22Rv1 (cell line): ENCODE measurements around the gene RXFP2.

Source experiments
- H3K27ac ChIP-seq: fragments of 450-650 bp; 2 replicates; pipeline ENCODE4 v1.5.1; 2017
- ZFX ChIP-seq: fragments of 450-650 bp; IDR thresholded peaks from 2 replicates; pipeline ENCODE4 v1.6.1; 2017; ENCODE audit warnings: antibody characterized with exemption, borderline replicate concordance
- TF ChIP-seq, protein P1 (sequence below): fragments of 450-650 bp; IDR thresholded peaks from 2 replicates; pipeline ENCODE4 v1.5.1; 2017; ENCODE audit warnings: mild to moderate bottlenecking

Gene RXFP2

DNA sequence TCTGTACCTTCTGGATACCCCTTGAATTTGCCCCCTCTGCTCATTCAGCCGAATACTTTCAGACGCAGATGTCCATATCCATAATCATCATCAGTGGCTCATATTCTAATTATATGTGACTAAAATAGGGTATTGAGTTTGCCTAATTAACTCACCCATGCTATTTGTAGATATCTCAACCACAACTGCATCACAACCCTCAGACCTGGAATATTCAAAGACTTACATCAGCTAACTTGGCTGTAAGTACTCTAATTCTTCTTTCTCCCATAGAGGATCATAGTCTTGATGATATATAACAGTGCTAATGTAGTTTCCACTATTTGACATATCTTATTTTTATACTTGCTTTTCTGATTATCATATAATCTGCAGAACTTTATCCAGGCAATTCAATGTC, 35.8 kb downstream of the RXFP2 start:
- TF ChIP-seq, protein P1, sequence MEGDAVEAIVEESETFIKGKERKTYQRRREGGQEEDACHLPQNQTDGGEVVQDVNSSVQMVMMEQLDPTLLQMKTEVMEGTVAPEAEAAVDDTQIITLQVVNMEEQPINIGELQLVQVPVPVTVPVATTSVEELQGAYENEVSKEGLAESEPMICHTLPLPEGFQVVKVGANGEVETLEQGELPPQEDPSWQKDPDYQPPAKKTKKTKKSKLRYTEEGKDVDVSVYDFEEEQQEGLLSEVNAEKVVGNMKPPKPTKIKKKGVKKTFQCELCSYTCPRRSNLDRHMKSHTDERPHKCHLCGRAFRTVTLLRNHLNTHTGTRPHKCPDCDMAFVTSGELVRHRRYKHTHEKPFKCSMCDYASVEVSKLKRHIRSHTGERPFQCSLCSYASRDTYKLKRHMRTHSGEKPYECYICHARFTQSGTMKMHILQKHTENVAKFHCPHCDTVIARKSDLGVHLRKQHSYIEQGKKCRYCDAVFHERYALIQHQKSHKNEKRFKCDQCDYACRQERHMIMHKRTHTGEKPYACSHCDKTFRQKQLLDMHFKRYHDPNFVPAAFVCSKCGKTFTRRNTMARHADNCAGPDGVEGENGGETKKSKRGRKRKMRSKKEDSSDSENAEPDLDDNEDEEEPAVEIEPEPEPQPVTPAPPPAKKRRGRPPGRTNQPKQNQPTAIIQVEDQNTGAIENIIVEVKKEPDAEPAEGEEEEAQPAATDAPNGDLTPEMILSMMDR = no peak
- no peak for TF ChIP-seq ZFX
- H3K27ac ChIP-seq = no peak overlapping the region

DNA sequence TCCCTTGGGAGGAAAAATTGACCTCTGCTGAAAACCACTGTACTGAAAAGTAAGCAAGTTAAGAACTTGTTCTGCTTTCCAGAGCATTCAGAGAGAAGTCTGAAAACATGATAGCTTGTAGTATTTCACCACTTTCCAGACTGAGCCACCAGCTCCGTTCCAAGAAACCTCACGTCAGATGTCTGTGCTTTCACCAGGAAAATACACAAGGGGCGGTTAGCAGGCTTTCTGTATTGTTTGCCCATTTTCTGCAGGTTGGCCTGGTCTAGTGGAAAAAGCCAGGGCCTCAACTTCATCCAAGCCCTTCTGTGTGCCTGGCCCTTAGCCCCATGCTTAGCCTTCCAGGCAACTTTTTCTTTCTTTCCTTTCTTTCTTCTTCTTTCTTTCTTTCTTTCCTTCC, 36.4 kb downstream of the RXFP2 start:
- H3K27ac ChIP-seq = no peak overlapping the region
- no peak for TF ChIP-seq ZFX
- TF ChIP-seq, protein P1 = no peak

GRCh38 chr13:31781064-31781463, 41.7 kb downstream of the RXFP2 start:
- no peak overlapping the region for H3K27ac ChIP-seq
- no peak for TF ChIP-seq ZFX
- TF ChIP-seq, protein P1 = no peak

DNA sequence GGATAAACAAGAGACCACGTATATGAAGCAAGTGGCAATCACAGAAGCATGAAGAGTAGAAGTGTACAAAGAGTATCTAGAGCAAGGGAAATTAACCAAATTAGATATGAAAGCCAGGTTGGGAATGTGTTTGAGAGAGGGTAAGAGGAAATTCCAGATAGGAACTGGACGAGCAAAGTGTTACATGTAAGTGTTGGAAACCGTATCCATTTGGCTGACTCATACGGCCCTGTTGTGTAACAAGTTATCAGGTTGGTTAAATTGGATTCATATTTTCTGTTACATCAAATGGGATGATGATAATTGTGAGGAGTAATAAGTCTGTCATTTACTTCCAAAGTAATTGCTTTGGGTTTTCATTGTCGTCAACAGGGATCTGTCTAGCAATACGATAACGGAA, 46.7 kb downstream of the RXFP2 start:
- TF ChIP-seq ZFX = no peak
- TF ChIP-seq, protein P1 = no peak
- H3K27ac ChIP-seq = no peak overlapping the region

- TF ChIP-seq, protein P1 = no peak
- TF ChIP-seq ZFX = no peak
- no peak overlapping the region for H3K27ac ChIP-seq
Measured at GRCh38 chr13:31790992-31791391, 51.7 kb downstream of the RXFP2 start.

DNA sequence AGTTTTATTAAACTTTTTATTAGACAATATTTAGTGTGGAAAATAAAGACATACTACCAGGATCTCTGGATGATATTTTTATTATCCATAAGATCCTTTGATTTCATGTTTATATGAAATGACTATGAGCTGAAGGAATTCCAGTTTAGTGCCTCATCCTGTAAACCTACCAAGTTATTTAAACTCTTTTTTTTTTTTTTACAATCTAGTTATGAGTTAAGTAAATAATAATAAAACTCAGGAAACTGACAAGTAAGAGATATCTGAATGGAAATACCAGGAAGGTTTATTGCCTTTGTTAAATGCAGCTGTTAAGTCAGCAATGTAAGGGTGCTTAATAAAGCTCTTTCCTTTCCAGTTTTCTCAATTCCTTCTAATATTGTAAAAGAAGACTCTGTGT, 53.9 kb downstream of the RXFP2 start:
- TF ChIP-seq ZFX = no peak
- TF ChIP-seq, protein P1 = no peak
- no peak overlapping the region for H3K27ac ChIP-seq

GRCh38 chr13:31794452-31794851, 55.1 kb downstream of the RXFP2 start:
- no peak for TF ChIP-seq ZFX
- TF ChIP-seq, protein P1 = no peak
- no peak overlapping the region for H3K27ac ChIP-seq
